NOMO-1 treated with DMSO at 0.1 percent for 48 hours (cell line): ENCODE results near the gene CROCC2.

ENCODE experiments used
- DNase-seq: peaks from one replicate; lab custom pipeline; 2025; ENCODE audit not compliant: unreplicated experiment; lab: John Stamatoyannopoulos, UW

CROCC2 gene

GRCh38 chr2:240875228-240876034 lies 30.7 kb upstream of the CROCC2 start:
- DNase-seq, result no peak

GRCh38 chr2:240876035-240876474 lies 30.1 kb upstream of the CROCC2 start:
- DNase-seq, result no peak

- DNase-seq, result no peak
These were observed 29.5 kb upstream of the CROCC2 start for GRCh38 chr2:240876475-240877251.

DNA sequence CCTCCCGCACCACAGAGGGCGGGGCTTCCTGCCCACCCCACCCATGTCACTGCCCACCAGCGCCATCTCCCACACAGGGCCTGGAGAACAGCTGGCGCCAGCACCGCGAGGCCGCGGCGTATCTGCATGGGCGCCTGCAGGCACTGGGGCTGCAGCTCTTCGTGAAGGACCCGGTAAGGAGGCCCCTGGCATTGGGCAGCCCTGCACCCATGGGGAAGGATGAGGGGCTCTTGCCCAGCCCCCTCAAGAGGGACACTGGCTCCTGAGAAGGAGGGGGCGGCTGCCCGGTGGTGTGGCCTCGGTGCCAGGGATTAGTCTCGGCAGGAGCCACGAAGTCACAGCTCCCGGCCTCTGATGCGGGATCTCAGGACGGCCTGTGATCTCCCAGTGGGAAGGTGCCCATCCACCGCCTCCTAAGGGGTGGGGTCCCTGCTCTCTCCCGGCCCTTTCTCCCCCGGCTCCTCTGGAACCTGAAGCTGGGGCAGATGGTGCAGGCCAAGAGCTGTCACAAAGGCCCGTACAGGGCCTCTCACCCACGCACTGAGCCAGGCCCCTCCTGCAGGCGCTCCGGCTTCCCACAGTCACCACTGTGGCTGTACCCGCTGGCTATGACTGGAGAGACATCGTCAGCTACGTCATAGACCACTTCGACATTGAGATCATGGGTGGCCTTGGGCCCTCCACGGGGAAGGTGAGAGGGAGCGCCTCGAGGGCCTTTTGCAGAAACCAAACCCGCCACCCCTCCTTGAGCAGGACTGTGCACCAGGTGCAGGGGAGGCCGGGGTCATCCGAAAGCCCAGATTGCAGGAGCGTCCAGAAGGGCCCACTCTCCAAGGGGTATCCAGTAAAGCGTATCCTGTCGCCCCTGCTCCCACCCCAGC lies 28.4 kb upstream of the CROCC2 start:
- no peak for DNase-seq

DNA sequence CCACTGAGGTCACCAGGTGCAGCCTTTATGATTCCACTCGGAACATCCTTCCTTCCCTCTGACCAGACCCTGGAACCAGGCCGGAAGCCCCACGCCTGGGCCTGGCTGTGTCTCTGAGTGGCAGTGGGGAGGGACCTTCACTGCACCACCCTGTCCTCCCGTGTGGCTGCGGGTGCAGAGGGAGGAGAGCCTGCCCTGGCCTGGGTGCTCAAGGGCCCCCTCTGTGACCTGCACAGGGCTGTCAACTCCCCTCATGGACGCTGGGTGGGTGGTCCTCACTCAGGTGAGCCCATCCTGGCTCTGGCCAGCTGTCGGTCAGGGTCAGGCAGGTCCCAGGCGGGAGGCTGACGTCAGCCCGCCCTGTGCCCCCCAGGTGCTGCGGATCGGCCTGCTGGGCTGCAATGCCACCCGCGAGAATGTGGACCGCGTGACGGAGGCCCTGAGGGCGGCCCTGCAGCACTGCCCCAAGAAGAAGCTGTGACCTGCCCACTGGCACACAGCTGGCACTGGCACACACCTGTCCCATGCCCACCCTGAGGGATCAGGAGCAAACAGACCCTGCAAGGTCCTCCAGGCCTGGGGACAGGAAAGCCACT lies 27.7 kb upstream of the CROCC2 start:
- no peak for DNase-seq

- no peak for DNase-seq
These were observed 27.0 kb upstream of the CROCC2 start for GRCh38 chr2:240879105-240879504.

DNA sequence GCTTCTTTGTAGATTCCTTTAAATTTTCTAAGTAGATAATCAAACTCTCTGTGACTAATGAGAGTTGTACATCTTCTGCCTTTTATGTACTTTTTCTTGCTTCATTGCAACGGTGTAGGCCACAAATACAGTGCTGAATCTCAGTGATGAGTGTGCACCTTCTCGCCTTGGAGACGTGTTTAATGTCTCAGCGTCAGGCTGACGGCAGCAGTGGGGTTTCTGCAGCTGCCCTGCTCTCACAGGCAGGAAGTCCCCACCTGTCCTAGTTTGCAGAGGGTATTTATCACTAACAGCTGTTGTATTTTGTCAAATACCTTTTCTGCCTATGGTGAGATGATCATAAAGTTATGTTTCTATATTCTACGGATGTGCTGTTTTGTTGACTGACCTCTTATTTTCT lies 24.2 kb upstream of the CROCC2 start:
- no peak for DNase-seq

DNA sequence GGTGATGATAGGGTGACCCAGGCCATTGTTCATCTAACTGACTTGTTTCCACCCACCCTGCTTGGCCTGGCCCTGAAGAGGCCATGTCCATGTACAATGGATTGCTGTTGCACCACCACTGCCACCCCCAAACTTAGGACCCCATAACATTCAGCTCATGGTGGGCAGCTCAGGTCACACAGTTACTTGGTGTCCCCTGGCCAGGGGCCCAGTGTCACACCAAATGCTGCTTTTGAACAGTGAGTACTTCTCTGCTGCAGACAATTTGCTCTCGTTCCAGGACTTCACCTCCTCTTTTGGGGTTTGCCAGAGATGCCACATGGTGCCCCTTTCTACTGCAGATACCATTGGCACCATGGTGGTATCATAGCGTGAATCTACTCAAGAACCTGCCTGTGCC lies 21.9 kb upstream of the CROCC2 start:
- no peak for DNase-seq

GRCh38 chr2:240884745-240885144 lies 21.4 kb upstream of the CROCC2 start:
- DNase-seq, result no peak

DNA sequence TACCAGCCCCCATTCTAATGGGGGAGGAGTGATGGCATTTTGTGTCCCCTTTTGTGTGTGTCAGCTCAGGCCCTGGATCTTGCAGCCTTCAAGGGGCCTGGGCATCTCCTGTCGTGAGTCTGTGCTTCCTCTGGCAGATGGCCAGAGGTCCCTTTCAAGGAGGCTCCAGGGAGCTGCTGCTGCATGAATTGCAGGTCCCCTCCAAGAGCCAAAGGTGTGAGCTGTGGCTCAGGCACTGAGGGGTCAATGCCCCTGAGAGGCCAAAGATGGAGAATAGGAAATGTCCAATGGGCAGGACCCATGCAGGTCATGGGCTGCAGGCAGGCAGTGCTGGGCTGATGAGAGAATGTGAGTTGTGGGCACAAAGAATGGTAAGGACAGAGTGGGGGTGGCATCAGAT lies 20.6 kb upstream of the CROCC2 start:
- no peak for DNase-seq

DNA sequence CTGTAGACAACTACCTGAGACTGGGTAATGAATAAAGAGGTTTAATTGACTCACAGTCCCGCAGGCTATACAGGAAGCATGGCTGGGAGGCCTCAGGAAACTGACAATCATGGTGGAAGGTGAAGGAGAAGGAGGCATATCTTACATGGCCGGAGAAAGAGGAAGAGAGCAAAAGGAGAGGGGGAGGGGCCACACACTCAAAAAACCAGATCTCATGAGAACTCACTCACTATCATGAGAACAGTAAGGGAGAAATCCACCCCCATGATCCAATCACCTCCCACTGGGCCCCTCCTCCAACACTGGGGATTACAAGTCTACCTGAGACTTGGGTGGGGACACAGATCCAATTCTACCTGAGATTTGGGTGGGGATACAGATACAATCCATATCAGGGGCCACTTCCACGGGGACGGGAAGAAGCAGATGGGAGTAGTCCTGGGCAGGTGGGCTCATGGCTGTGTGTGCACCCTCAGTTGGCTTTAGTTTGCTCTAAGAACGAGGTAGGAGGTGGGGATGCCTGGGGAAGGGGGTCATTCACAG lies 20.0 kb upstream of the CROCC2 start:
- peak; percentile 75 for DNase-seq

- no peak for DNase-seq
These were observed 19.2 kb upstream of the CROCC2 start for GRCh38 chr2:240886678-240887609.

DNA sequence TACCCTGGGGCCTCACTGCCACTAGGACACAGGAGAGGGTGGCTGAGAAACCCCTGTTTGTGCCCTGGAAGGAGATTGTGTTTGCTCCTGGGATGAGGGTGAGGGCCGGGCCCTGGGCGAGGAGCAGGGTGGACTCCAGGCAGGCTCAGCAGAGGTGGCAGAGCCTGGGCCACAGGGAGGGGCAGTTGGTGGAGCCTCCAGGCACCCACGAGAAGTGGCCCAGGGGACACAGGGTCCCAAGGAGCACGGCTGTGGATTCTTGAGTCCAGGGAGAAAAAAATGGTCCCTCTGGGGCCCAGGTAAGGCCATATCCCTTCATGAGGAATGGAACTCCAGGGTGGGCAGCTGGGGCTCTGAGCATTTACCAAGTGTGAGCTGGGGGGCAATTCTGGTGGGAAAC lies 18.5 kb upstream of the CROCC2 start:
- DNase-seq, result no peak

GRCh38 chr2:240888130-240888889 lies 17.8 kb upstream of the CROCC2 start:
- DNase-seq, result no peak

DNA sequence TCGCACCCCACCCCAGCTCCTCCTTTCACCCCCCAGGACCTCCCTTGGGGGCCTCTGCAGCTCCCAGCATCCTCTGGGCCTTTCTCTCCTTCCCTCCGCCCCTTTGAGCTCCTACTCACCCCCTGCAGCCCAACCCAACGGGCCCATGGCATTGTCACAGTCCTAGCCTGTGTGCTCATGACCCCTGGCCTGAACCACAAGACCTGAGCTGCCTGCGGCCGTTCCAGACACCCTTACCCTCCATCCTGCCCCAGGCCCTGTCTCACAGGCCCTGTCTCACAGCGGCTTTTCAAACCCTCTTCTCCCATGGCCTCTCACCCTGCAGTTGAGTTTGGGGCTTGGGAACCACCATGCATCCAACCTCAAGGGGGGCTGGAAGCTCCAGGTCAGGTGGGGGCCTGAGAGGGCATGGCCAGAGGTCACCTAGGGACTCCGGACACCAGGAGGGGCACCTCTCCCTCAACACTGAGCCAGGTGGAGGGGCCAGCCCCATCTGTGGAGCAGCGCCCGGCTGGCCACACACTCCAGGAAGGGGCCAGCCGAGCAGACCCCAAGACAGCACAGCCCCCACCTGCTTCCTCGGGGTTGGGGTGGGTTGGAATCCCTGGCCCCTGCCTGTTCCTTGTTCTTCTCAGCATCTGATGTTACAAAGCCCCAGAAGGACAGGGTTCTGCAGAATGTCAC lies 17.1 kb upstream of the CROCC2 start:
- no peak for DNase-seq

GRCh38 chr2:240889601-240890560 lies 16.3 kb upstream of the CROCC2 start:
- no peak for DNase-seq

DNA sequence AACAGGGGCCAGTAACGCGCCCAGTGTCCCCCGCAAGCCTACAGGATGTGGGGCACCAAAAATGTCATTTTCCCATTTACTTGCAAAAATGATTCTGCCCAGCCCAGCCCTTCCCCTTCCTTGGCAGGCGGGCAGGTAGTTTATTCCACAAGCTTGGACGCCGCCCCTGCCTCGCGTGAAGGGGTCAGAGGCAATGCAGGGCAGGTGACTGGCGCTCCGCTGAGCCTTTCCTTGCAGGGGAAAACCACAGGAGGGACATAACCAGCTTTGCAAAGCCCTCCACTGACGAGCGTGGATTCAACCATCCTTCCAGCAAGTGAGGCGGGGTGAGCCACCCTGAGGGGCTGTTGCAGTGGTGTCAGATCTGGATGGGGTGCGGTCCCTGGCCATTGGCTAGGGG lies 15.4 kb upstream of the CROCC2 start:
- DNase-seq, result no peak
